SU-DHL-6 (cell line): ENCODE results near the gene INF2.

Experiments used
- EZH2phosphoT487 ChIP-seq: fragments of 200-600 bp; sonication (generic), shearing (Covaris generic); conservative IDR thresholded peaks from 2 replicates; pipeline ENCODE4 v1.6.1; 2018; ENCODE audit warnings: mild to moderate bottlenecking, antibody characterized with exemption, low read length, moderate library complexity, mixed read lengths
- TF ChIP-seq, protein P1 (sequence below): fragments of 200-600 bp; sonication (generic); IDR thresholded peaks from one replicate; pipeline ENCODE4 v1.5.1; 2017; ENCODE audit warnings: antibody characterized with exemption, mild to moderate bottlenecking, low read length, moderate library complexity; ENCODE audit not compliant: insufficient read depth, poor library complexity, severe bottlenecking

- TF ChIP-seq, protein P1, sequence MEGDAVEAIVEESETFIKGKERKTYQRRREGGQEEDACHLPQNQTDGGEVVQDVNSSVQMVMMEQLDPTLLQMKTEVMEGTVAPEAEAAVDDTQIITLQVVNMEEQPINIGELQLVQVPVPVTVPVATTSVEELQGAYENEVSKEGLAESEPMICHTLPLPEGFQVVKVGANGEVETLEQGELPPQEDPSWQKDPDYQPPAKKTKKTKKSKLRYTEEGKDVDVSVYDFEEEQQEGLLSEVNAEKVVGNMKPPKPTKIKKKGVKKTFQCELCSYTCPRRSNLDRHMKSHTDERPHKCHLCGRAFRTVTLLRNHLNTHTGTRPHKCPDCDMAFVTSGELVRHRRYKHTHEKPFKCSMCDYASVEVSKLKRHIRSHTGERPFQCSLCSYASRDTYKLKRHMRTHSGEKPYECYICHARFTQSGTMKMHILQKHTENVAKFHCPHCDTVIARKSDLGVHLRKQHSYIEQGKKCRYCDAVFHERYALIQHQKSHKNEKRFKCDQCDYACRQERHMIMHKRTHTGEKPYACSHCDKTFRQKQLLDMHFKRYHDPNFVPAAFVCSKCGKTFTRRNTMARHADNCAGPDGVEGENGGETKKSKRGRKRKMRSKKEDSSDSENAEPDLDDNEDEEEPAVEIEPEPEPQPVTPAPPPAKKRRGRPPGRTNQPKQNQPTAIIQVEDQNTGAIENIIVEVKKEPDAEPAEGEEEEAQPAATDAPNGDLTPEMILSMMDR: no peak
- TF ChIP-seq EZH2phosphoT487: no peak
These were observed 76.9 kb downstream of the INF2 start for GRCh38 chr14:104766256-104766862.
